Activated naive CD4-positive, alpha-beta T cell treated with anti-CD3 and anti-CD28 coated beads for 36 hours (primary cell): Measurements from ENCODE around the gene SLC6A2. TPM values are rescaled to one million over a fixed set of nuclear protein-coding genes. Genes with fewer than 3 reads are reported as not detected.
A peak's percentile ranks its signal among the peaks of the same experiment; 100 is the strongest.
"Not testable (repeated sequence)": the region's sequence is repeated elsewhere in the genome, so short reads cannot be mapped to it uniquely, and the experiment has no call there.

Experiments used
- CTCF ChIA-PET: fragments of 350-600 bp; sonication (Branson Sonifier 250); formaldehyde crosslinking; loops from one replicate; lab custom pipeline; 2021; ENCODE audit warnings: antibody characterized with exemption; lab: Charles Lee
- DNase-seq: peaks from one replicate; pipeline ENCODE4 v3.0.0-alpha.2; 2020
- H3K27ac Mint-ChIP-seq: one replicate; pipeline ENCODE4 v1.8.0; 2021; ENCODE audit warnings: mild to moderate bottlenecking, mixed read lengths
- H3K27me3 Mint-ChIP-seq: one replicate; pipeline ENCODE4 v1.8.0; 2021; ENCODE audit warnings: low read depth, mixed read lengths
- H3K36me3 Mint-ChIP-seq: one replicate; pipeline ENCODE4 v1.8.0; 2021; ENCODE audit warnings: low read depth, mixed read lengths
- H3K4me1 Mint-ChIP-seq: one replicate; pipeline ENCODE4 v1.8.0; 2021; ENCODE audit warnings: low read depth, mixed read lengths
- H3K4me3 Mint-ChIP-seq: one replicate; pipeline ENCODE4 v1.8.0; 2021; ENCODE audit warnings: mild to moderate bottlenecking, moderate library complexity, mixed read lengths
- H3K9me3 Mint-ChIP-seq: one replicate; pipeline ENCODE4 v1.8.0; 2021; ENCODE audit warnings: mixed read lengths
- intact Hi-C: fragments of 100-400 bp; cut with micrococcal nuclease; formaldehyde crosslinking; loops from one replicate; pipeline ENCODE4 v1.15.1; 2023
- total RNA-seq, 2 experiments: library from RNA; stranded (reverse); gene quantifications; one replicate each; pipeline ENCODE4 v1.2.3, GENCODE V29; 2021

Gene SLC6A2
- total RNA-seq, 2 experiments from 2014 or later = not detected

GRCh38 chr16:55737318-55737717, 81.5 kb downstream of the SLC6A2 start:
- no peaks in the 10 kb centered on the region for H3K4me1 Mint-ChIP-seq

GRCh38 chr16:55737966-55738365, 82.2 kb downstream of the SLC6A2 start:
- CTCF ChIA-PET = no interaction called here
- Mint-ChIP-seq H3K27ac (no peak overlapping the region), H3K27me3 (peaks cover 2% of the 10 kb centered on the region), H3K4me3 (no peak overlapping the region), H3K9me3 (no peaks in the 10 kb centered on the region), H3K36me3 (no peaks in the 10 kb centered on the region), H3K4me1 (no peaks in the 10 kb centered on the region)
- intact Hi-C loops = no loop called here
- no peak for DNase-seq

More at GRCh38 chr16:55737318-55737717, 81.5 kb downstream of the SLC6A2 start:
- H3K4me3 Mint-ChIP-seq = no peak overlapping the region
- CTCF ChIA-PET = no interaction called here
- intact Hi-C loops = no loop called here
- H3K9me3 Mint-ChIP-seq = no peaks in the 10 kb centered on the region
- DNase-seq = no peak
- no peak overlapping the region for H3K27ac Mint-ChIP-seq
- no peaks in the 10 kb centered on the region for H3K36me3 Mint-ChIP-seq
- peaks cover 2% of the 10 kb centered on the region for H3K27me3 Mint-ChIP-seq

- Mint-ChIP-seq H3K4me3 (no peak overlapping the region), H3K27me3 (peaks cover 10% of the 10 kb centered on the region), H3K4me1 (no peaks in the 10 kb centered on the region), H3K27ac (no peak overlapping the region), H3K9me3 (no peaks in the 10 kb centered on the region), H3K36me3 (no peaks in the 10 kb centered on the region)
- intact Hi-C loops = no loop called here
- no peak for DNase-seq
- CTCF ChIA-PET = no interaction called here
Measured at GRCh38 chr16:55746081-55746480, 90.3 kb downstream of the SLC6A2 start.

GRCh38 chr16:55747785-55748184, 92.0 kb downstream of the SLC6A2 start:
- Mint-ChIP-seq H3K27me3 (peaks cover 10% of the 10 kb centered on the region), H3K27ac (no peak overlapping the region), H3K4me1 (peaks cover 7% of the 10 kb centered on the region), H3K9me3 (peaks cover 6% of the 10 kb centered on the region), H3K4me3 (no peak overlapping the region), H3K36me3 (peaks cover 3% of the 10 kb centered on the region)
- intact Hi-C loops = no loop called here
- CTCF ChIA-PET = no interaction called here
- DNase-seq = no peak

- peak; percentile 5 for DNase-seq
- H3K9me3 Mint-ChIP-seq = peaks cover 20% of the 10 kb centered on the region
- H3K36me3 Mint-ChIP-seq, H3K4me3 Mint-ChIP-seq, intact Hi-C loops, H3K27me3 Mint-ChIP-seq: not testable (repeated sequence)
- CTCF ChIA-PET = interaction anchor here (0.7 to 1.4 kb wide), 2 partner anchors 288 to 451 kb away, joined by 4 read pairs; no protein-coding TSS in a partner anchor
- peaks cover 23% of the 10 kb centered on the region for H3K4me1 Mint-ChIP-seq
- peak overlapping the region; percentile 71 for H3K27ac Mint-ChIP-seq
Measured at GRCh38 chr16:55752465-55753144, 96.8 kb downstream of the SLC6A2 start.

GRCh38 chr16:55753145-55753631, 97.4 kb downstream of the SLC6A2 start:
- H3K4me3 Mint-ChIP-seq, H3K27me3 Mint-ChIP-seq, intact Hi-C loops, H3K36me3 Mint-ChIP-seq: not testable (repeated sequence)
- CTCF ChIA-PET = interaction anchor here (0.7 to 1.4 kb wide), 2 partner anchors 288 to 450 kb away, joined by 4 read pairs; no protein-coding TSS in a partner anchor
- Mint-ChIP-seq H3K9me3 (peaks cover 20% of the 10 kb centered on the region), H3K4me1 (peaks cover 23% of the 10 kb centered on the region), H3K27ac (peak overlapping the region; percentile 71)
- DNase-seq = peak; percentile 31

Other genes starting within 250 kb of the SLC6A2 start
- not detected for gene MMP2, start 176.8 kb upstream of the SLC6A2 start, total RNA-seq
- under 1 TPM; 0.12 to 0.32 TPM for gene LPCAT2, start 146.9 kb upstream of the SLC6A2 start, total RNA-seq
- gene CAPNS2, start 89.3 kb upstream of the SLC6A2 start, total RNA-seq = not detected
- gene CES1, start 177.1 kb downstream of the SLC6A2 start, total RNA-seq = not detected
- gene CES5A, start 219.4 kb downstream of the SLC6A2 start, total RNA-seq = not detected